GM21526 (cell line): Measurements from ENCODE around the gene TRA2B.

Experiments
- ATAC-seq: cut with Tn5 transposase; IDR thresholded peaks from one replicate; pipeline ENCODE4 v1.9.1; 2021; ENCODE audit warnings: moderate library complexity; ENCODE audit not compliant: unreplicated experiment, low FRiP score

Gene TRA2B

DNA sequence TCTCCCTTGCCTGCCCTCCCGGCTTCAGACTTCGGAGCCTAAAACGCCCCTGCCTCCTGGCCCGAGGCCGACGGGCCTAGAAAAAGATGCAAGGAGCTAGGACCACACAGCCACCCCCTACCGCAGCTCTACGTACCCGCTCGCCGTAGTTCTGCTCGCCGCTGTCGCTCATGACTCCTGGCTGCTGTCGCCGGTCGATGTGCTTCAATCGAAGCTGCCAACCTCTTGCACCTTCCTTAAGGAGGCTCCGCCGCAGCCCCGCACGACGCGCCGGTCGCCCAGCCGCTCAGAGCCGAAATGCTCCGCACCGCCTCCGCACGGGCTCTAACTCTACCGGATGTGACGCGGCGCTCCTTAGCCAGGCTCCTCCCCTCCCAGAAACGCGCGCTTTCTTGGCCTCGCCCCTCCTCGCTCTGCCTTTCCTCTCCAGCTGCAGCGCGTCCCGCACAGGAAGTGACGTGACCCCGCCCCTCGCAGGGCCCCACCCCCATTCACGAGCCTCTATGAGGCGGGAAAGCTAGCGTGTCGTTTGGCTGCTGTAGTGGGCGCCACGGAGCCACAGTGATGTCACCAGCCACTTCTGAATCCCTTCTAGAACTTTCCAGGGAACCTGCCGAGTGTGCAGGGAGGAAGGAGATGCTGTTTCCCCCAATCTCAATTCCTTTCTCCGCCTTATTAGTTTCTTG, at the start of gene TRA2B:
Gene TRA2B (minus strand): TSS at position 326 of the 686 bp plus-strand sequence. CDS start 154 bp downstream, at position 172.
- ATAC-seq: peak; percentile 90

- ATAC-seq: no peak
These were observed 48.5 kb upstream of the TRA2B start for GRCh38 chr3:185986198-185986777.

DNA sequence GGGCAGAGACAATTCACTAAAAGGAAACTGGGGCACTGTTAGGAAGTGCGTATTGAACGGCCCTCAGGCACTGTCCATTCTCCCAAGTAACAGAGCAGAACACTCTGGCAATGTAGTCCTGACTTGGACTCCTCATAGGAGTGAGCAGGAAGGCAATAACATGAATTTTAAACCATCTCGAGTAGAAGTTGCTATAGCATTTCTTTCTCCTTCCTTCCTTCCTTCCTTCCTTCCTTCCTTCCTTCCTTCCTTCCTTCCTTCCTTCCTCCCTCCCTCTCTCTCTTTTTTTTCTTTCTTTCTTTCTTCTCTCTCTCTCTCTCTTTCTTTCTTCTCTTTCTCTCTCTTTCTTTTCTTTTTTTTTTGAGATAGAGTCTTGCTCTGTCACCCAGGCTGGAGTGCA, 46.4 kb upstream of the TRA2B start:
- no peak for ATAC-seq

GRCh38 chr3:185983495-185984141, 45.8 kb upstream of the TRA2B start:
- no peak for ATAC-seq

DNA sequence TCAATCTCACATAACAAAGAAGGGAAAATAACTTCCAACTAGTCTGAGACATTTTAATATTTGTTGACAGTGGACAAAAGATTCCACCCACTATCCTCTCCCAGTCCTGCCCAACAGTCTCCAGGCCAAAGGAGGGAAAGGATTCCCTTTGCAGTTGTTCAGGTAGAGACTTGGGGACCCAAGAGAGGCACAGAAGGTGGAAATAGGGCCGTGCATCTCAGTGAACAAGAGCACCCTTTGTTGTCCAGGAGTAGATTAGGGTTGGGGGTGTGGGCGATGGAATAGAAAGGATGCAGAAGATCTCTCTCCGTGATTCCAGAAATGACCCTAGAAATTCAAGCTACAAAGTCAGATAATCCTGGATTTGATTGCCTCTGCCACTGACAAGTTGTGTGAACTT, 44.8 kb upstream of the TRA2B start:
- no peak for ATAC-seq

DNA sequence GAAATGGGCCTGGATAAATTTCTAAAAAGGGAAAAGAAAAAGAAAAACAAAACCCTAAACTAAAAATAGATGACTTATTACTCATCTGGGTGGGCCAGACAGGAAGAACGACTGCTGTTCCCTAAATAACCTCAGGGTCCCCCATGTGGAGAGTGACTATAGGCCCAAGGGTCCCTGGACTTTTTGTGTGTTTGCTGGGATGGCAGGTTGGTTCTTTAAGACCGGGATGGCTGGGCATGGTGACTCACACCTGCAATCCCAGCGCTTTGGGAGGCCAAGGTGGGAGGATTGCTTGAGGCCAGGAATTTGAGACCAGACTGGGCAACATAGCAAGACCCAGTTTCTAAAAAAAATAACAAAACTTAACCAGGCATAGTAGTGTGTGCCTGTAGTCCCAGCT, 43.8 kb upstream of the TRA2B start:
- no peak for ATAC-seq

DNA sequence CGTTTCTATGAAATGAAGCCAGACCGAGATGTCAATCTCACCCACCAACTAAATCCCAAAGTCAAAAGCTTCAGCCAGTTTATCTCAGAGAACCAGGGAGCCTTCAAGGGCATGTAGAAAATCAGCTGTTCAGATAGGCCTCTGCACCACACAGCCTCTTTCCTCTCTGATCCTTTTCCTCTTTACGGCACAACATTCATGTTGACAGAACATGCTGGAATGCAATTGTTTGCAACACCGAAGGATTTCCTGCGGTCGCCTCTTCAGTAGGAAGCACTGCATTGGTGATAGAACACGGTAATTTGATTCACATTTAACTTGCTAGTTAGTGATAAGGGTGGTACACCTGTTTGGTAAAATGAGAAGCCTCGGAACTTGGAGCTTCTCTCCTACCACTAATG, 41.9 kb upstream of the TRA2B start:
- no peak for ATAC-seq

GRCh38 chr3:185978516-185978915, 40.7 kb upstream of the TRA2B start:
- ATAC-seq: no peak

DNA sequence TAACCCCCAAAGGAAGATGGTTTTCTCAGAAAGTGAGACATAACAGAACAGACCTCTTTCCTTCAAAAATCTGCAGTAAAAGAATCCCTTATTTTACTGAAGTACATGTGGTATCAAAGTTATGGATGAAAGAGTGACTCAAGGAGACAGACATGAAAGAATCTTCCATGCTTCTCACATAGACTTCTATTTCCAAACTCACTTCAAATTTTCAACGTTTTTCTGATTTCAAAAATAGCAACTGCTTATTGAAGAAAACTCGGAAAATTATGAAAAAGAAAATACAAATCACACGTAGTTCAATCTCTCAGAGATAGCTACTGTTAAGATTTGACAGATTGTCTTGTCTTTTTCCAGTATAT, 39.8 kb upstream of the TRA2B start:
- ATAC-seq: no peak

- ATAC-seq: peak; percentile 70
These were observed 39.3 kb upstream of the TRA2B start for GRCh38 chr3:185976977-185977678.

DNA sequence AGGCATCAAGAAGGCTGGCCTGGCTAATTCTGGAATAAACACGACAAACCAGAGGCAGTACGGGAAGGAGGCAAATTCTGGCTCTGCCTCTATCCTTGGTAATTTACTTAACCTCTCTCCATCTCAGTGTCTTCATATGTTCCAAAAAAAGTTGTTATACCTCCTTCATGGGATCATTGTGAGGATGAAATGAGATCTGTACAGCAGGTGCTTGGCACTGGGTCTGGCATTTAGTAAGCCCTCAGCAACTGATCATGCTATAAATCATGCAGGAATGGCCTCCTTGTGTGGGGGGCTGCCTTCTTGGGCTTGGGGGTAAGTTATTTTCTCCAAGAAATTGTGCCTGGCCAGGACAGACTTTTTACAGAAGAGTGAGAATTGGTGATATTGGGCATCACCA, 38.3 kb upstream of the TRA2B start:
- no peak for ATAC-seq

GRCh38 chr3:185971579-185971978, 33.8 kb upstream of the TRA2B start:
- no peak for ATAC-seq

DNA sequence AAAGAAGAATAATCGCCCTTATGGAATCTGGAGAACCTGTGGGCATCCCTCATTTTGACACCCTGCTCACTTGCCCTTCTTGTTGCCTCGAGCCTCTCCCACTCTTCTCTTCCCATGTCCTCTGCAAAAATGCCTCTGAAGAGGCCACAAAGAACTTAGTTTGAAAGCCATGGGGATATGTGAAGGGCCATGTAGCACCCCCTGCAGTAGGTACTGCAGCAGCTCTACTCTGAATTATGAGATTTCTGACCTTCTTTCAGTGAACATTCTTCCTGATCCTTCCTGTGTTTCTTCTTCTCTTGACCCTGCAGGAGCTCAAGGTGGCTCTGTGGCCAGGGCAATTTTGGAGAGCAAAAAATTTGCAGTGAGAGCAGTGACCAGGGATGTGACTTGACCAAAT, 30.4 kb upstream of the TRA2B start:
- ATAC-seq: no peak

GRCh38 chr3:185966655-185967054, 28.8 kb upstream of the TRA2B start:
- no peak for ATAC-seq

GRCh38 chr3:185965496-185965895, 27.7 kb upstream of the TRA2B start:
- ATAC-seq: no peak

DNA sequence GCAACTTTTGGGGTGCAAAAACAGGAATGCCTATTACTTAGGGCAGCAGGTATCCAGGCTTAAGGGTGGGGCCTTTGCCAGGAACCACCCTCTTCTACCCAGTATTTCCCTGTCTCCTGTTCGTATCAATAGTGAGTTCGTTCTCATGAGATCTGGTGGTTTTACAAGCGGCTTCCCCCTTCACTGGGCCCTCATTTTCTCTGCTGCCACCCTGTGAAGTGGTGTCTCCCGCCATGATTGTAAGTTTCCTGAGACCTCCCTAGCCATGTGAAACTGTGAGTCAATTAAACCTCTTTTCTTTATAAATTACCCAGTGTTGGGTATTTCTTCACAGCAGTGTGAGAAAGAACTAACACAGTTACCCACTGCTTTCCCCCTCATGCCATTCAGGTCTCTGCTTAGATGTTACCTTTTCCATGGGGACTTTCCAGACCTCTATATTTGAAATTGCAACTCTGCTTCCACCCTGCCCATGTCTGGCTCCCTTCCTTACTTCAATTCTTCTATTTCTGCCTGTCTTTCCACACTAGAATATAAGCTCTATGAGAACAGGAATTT, 23.9 kb upstream of the TRA2B start:
- no peak for ATAC-seq

GRCh38 chr3:185960522-185961288, 22.9 kb upstream of the TRA2B start:
- ATAC-seq: no peak

DNA sequence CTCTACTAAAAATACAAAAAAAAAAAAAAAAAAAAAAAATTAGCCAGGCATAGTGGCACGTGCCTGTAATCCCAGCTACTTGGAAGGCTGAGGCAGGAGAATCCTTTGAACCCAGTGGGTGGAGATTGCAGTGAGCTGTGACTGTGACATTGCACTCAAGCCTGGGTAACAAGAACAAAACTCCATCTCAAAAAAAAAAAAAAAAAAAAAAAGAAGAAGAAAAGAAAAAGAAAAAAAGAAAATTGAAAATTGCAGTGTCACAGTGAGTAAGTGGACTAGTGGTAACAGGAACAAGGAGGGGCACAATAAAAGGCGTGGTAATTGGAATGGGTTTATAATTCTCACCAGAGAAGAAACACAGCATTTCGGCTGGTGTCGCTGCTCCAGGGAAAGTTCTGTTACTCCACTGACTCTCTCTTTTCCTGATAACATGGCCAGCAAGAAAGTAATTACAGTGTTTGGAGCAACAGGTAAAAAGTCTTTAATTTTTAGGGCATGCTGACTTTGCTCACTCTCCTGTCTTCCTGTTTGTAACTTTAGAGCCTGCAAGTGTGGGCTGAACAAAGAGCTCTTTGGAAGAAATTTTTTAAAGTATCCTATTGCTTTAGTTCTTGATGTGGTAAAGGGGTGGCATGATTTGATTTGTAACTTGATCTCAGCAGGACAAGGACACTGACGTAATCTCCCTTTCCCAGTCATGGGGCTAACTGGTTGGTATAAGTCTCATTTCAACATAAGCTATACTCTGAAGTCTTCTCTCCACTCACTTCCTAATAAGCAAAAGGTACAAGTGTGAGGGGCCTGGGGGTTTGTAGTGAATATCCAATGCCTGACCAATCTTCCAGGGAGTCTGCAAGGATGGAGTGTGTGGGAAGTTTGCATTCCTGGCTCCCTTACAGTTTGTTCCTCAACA, 22.1 kb upstream of the TRA2B start:
- ATAC-seq: no peak

DNA sequence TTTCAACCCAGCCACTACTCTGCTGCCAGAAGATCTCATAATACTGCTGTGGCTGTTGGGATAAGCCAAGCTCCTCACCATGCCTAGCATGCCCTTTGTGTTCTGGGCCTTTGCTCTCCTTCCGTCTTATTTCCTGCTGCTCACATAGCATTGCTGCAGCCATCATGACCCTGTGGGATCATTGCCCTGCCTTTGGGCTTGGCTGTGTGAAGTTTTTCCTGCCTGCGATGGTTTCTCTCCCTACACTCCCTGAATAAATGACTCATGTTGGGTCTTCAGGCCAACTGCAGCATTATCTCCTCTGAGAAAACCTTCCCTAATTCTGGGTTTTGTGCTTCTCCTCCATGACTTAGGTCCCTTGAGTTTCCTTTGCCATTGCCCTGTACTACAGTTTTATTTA, 20.8 kb upstream of the TRA2B start:
- ATAC-seq: no peak
